ENCODE measurements around the gene OTOF. TPM values are rescaled to one million over a fixed set of nuclear protein-coding genes. Genes with fewer than 3 reads are reported as not detected.

The OTOF gene
- total RNA-seq, 4 donors from 2014 or later = 0.66 to 0.83 TPM; not detected in 2

- Histone ChIP-seq H3K4me1 (no peaks in the 10 kb centered on the region), H3K4me3 (no peak overlapping the region), H3K27ac (no peak overlapping the region), H3K27me3 (no peaks in the 10 kb centered on the region), H3K36me3 (no peaks in the 10 kb centered on the region), H3K9me3 (peaks cover 0 to 7% (median 0%) of the 10 kb centered on the region in 4 donors)
- TF ChIP-seq POLR2A (IDR thresholded peaks at IDR 0.05) (no peak), CTCF (IDR thresholded peaks at IDR 0.05) (no peak)
- DNase-seq = no peak
Observed at GRCh38 chr2:26466662-26467310, 11.1 kb downstream of the OTOF start.

- Histone ChIP-seq H3K4me3 (no peak overlapping the region), H3K36me3 (no peaks in the 10 kb centered on the region), H3K9me3 (peaks cover 0 to 7% (median 0%) of the 10 kb centered on the region in 4 donors), H3K27me3 (no peaks in the 10 kb centered on the region), H3K27ac (no peak overlapping the region), H3K4me1 (no peaks in the 10 kb centered on the region)
- TF ChIP-seq POLR2A (IDR thresholded peaks at IDR 0.05) (no peak), CTCF (IDR thresholded peaks at IDR 0.05) (no peak)
- no peak for DNase-seq
Observed at GRCh38 chr2:26465981-26466471, 11.9 kb downstream of the OTOF start.

GRCh38 chr2:26465266-26465925 lies 12.5 kb downstream of the OTOF start:
- peaks cover 0 to 7% (median 0%) of the 10 kb centered on the region in 4 donors for H3K9me3 ChIP-seq
- no peaks in the 10 kb centered on the region for H3K27me3 ChIP-seq
- no peak overlapping the region for H3K27ac ChIP-seq
- H3K4me1 ChIP-seq = no peaks in the 10 kb centered on the region
- no peak overlapping the region for H3K4me3 ChIP-seq
- H3K36me3 ChIP-seq = no peaks in the 10 kb centered on the region
- DNase-seq = peak in 1 of 3 donors; percentile 37
- TF ChIP-seq POLR2A (IDR thresholded peaks at IDR 0.05) (no peak), CTCF (IDR thresholded peaks at IDR 0.05) (no peak)

GRCh38 chr2:26464390-26465265 lies 13.3 kb downstream of the OTOF start:
- Histone ChIP-seq H3K4me1 (no peaks in the 10 kb centered on the region), H3K36me3 (no peaks in the 10 kb centered on the region), H3K27me3 (no peaks in the 10 kb centered on the region), H3K9me3 (peaks cover 0 to 6% (median 0%) of the 10 kb centered on the region in 4 donors), H3K4me3 (no peak overlapping the region), H3K27ac (no peak overlapping the region)
- DNase-seq = no peak
- TF ChIP-seq CTCF (IDR thresholded peaks at IDR 0.05) = no peak
- TF ChIP-seq POLR2A (IDR thresholded peaks at IDR 0.05) = no peak
